Transverse colon (tissue), 4 donors: ENCODE measurements around the gene ATP5ME. TPM values are rescaled to one million over a fixed set of nuclear protein-coding genes. Genes with fewer than 3 reads are reported as not detected.

Experiments
- DNase-seq: peaks from one replicate; pipeline ENCODE4 v3.0.0-alpha.2; 2019
- H3K27ac ChIP-seq, 4 donors: fragments of 200-600 bp; sonication (generic); 2 replicates each; pipeline ENCODE4 v1.5.1; 2016 to 2018; ENCODE audit warnings: inconsistent platforms in 4 of 4
- H3K27me3 ChIP-seq: fragments of 200-600 bp; sonication (generic); 2 replicates; pipeline ENCODE4 v1.5.1; 2017; ENCODE audit warnings: inconsistent platforms
- H3K36me3 ChIP-seq, 4 donors: fragments of 200-600 bp; sonication (generic); 2 replicates each; pipeline ENCODE4 v1.5.1; 2017 to 2019; ENCODE audit warnings: inconsistent platforms in 4 of 4
- H3K4me1 ChIP-seq, 4 donors: fragments of 200-600 bp; sonication (generic); 2 replicates each; pipeline ENCODE4 v1.5.1; 2017 to 2020; ENCODE audit warnings: inconsistent platforms in 4 of 4
- H3K4me3 ChIP-seq, 4 donors: fragments of 200-600 bp; sonication (generic); 1 replicate in 1 of 4; 2 replicates in 3 of 4; pipeline versions ENCODE4 v1.5.1 to v1.6.1; 2017 to 2019; ENCODE audit warnings: inconsistent platforms in 4 of 4
- H3K9me3 ChIP-seq, 2 donors: fragments of 200-600 bp; sonication (generic); 2 replicates each; pipeline ENCODE4 v1.5.1; 2017 to 2019; ENCODE audit warnings: inconsistent platforms in 2 of 2
- EP300 ChIP-seq: sonication (generic); formaldehyde crosslinking; IDR thresholded peaks from one replicate; pipeline ENCODE4 v1.6.1; 2017; ENCODE audit warnings: antibody characterized with exemption, low read depth
- POLR2A ChIP-seq: fragments of 450-650 bp; IDR thresholded peaks from one replicate; pipeline ENCODE4 v1.6.1; 2016; ENCODE audit warnings: antibody characterized with exemption, mild to moderate bottlenecking, moderate library complexity
- POLR2AphosphoS5 ChIP-seq, 3 donors: sonication (generic); formaldehyde crosslinking; IDR thresholded peaks; one replicate each; pipeline ENCODE4 v1.6.1; 2016; ENCODE audit warnings: antibody characterized with exemption in 3 of 3
- WGBS, 2 donors: methylation state at CpG; one replicate each; pipeline ENCODE4 v1.1.5; 2018; ENCODE audit warnings: low coverage in 1 of 2; 5-methylcytosine and 5-hydroxymethylcytosine counted together
- in situ Hi-C, 4 donors: fragments of 200-750 bp; cut with MboI; loops; one replicate each; pipeline versions ENCODE4 v1.15.0 to v1.15.1; 2017; ENCODE audit warnings: low sequenced_read_pairs in 3 of 4, low pct_ligation_motif_present in 1 of 4, low pct_unique_long_range_greater_than_20kb in 1 of 4
- intact Hi-C: fragments of 100-400 bp; cut with DNase I; formaldehyde crosslinking; loops from one replicate; pipeline ENCODE4 v1.15.1; 2023; ENCODE audit warnings: low total_unique reads
- total RNA-seq, 4 donors: library from RNA; depleted of rRNA; stranded (reverse); fragments of >200 nt; gene quantifications; one replicate each; pipeline ENCODE4 v1.1.0, GENCODE V29; 2016
- TF ChIP-seq, protein P1 (sequence below), 5 experiments: fragments of 200-600 bp in 3 of 5; fragments of 450-650 bp in 2 of 5; sonication (generic) in 3 of 5; IDR thresholded peaks; 1 replicate in 2 of 5; 2 replicates in 3 of 5; pipeline ENCODE4 v1.5.1; 2016 to 2017; ENCODE audit warnings: antibody characterized with exemption in 5 of 5, inconsistent platforms in 3 of 5, mild to moderate bottlenecking in 2 of 5, moderate library complexity in 1 of 5

The ATP5ME gene
- total RNA-seq, 4 donors from 2014 or later: 52.0 to 152 (median 148) TPM; not detected in 1

DNA sequence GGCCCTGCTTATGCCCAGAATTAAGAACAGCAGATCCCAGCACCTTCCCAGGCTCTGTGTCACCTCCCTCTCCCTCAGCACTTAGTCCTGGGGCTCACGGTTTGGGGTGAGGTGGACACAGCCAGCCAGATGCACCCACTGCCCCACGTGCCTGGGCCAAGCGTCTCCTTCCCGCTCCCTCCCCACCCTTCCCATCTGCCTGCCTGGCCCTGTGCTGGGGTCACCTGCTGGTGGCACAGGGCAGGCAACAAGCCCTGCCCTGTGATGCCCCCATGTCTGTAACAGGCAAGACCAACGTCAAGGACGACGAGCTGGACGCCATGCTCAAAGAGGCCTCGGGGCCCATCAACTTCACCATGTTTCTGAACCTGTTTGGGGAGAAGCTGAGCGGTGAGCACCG, 5.6 kb upstream of the ATP5ME start:
- Histone ChIP-seq H3K27me3 (no peaks in the 10 kb centered on the region), H3K4me3 (no peak overlapping the region), H3K4me1 (peaks cover 9 to 57% (median 51%) of the 10 kb centered on the region in 4 donors), H3K27ac (no peak overlapping the region), H3K36me3 (no peaks in the 10 kb centered on the region), H3K9me3 (no peaks in the 10 kb centered on the region)
- TF ChIP-seq, protein P1, sequence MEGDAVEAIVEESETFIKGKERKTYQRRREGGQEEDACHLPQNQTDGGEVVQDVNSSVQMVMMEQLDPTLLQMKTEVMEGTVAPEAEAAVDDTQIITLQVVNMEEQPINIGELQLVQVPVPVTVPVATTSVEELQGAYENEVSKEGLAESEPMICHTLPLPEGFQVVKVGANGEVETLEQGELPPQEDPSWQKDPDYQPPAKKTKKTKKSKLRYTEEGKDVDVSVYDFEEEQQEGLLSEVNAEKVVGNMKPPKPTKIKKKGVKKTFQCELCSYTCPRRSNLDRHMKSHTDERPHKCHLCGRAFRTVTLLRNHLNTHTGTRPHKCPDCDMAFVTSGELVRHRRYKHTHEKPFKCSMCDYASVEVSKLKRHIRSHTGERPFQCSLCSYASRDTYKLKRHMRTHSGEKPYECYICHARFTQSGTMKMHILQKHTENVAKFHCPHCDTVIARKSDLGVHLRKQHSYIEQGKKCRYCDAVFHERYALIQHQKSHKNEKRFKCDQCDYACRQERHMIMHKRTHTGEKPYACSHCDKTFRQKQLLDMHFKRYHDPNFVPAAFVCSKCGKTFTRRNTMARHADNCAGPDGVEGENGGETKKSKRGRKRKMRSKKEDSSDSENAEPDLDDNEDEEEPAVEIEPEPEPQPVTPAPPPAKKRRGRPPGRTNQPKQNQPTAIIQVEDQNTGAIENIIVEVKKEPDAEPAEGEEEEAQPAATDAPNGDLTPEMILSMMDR (IDR thresholded peaks at IDR 0.05): no peak
- TF ChIP-seq EP300: no peak
- TF ChIP-seq POLR2AphosphoS5 (IDR thresholded peaks at IDR 0.05): no peak
- TF ChIP-seq POLR2A: no peak
- DNase-seq: no peak
- intact Hi-C loops: no loop called here
- in situ Hi-C loops: no loop called here
- WGBS, 2 donors: 78% methylated on average over 11 of the region's 11 CpGs; no CpG with 5 or more reads in 1 of the 2 donors

DNA sequence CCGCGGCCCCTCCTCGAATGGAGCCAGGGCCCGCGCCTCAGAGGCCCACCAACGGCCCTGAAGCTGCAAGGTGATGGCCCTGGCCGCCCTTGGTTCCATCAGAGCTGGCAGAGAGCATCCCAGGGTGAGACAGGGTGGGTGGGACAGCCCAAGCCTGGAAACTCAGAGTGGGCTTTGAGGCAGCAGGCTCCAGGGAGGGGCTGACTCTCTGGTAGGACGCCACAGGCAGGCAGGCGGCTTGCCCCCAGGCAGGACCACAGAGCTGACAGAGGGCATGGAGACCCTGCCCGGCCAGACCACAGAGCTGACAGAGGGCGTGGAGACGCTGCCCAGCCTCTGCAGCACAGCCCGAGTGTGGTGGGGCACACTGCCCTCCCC, 5.0 kb upstream of the ATP5ME start:
- in situ Hi-C loops: no loop called here
- TF ChIP-seq EP300: no peak
- TF ChIP-seq POLR2AphosphoS5 (IDR thresholded peaks at IDR 0.05): no peak
- TF ChIP-seq, protein P1 (IDR thresholded peaks at IDR 0.05): no peak
- TF ChIP-seq POLR2A: no peak
- no peak for DNase-seq
- 86% methylated on average over 13 of the region's 13 CpGs; no CpG with 5 or more reads in 1 of the 2 donors for WGBS, 2 donors
- H3K4me3 ChIP-seq: no peak overlapping the region
- no peaks in the 10 kb centered on the region for H3K27me3 ChIP-seq
- H3K36me3 ChIP-seq: no peaks in the 10 kb centered on the region
- H3K9me3 ChIP-seq: no peaks in the 10 kb centered on the region
- intact Hi-C loops: no loop called here
- H3K4me1 ChIP-seq: peaks cover 9 to 56% (median 50%) of the 10 kb centered on the region in 4 donors
- H3K27ac ChIP-seq: no peak overlapping the region

DNA sequence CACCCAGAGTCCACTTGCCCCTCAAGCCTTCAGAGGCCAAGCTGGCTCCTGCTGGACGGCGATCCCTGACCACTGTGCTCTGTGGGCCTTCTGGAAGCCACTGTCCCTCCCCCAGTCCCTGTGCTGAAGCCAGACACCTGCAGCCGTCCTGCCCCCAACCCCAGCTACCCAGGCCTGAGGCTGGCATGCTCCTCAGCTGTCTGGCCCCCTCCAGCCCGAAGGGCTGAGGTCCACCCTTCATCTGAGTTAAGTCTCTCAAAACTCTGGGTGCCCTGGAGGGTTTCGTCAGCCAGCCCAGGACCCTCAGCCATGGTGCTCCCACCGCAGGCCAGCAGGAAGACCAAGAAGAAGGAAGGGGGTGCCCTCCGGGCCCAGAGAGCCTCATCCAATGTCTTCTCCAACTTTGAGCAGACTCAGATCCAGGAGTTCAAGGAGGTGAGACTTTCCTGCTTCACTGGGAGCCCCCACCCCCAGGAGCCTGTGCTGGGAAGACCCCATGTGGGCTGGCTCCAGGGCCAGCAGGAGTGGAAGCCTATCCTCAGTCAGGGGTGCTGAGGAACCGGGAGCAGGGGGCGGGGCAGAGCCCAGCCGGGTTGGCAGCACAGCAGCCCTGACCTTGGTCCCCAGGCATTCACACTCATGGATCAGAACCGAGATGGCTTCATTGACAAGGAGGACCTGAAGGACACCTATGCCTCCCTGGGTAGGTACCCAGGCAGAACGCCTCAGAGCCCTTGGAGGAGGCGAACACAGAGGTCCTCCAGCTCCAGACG, 4.4 kb upstream of the ATP5ME start:
- Histone ChIP-seq H3K36me3 (no peaks in the 10 kb centered on the region), H3K4me1 (peaks cover 9 to 52% (median 46%) of the 10 kb centered on the region in 4 donors), H3K27me3 (no peaks in the 10 kb centered on the region), H3K9me3 (no peaks in the 10 kb centered on the region), H3K27ac (no peak overlapping the region), H3K4me3 (no peak overlapping the region)
- DNase-seq: no peak
- intact Hi-C loops: no loop called here
- in situ Hi-C loops: no loop called here
- WGBS, 2 donors: 76% methylated on average over 10 of the region's 14 CpGs; no CpG with 5 or more reads in 1 of the 2 donors
- TF ChIP-seq EP300: no peak
- no peak for TF ChIP-seq POLR2A
- no peak for TF ChIP-seq POLR2AphosphoS5 (IDR thresholded peaks at IDR 0.05)
- TF ChIP-seq, protein P1 (IDR thresholded peaks at IDR 0.05): no peak

DNA sequence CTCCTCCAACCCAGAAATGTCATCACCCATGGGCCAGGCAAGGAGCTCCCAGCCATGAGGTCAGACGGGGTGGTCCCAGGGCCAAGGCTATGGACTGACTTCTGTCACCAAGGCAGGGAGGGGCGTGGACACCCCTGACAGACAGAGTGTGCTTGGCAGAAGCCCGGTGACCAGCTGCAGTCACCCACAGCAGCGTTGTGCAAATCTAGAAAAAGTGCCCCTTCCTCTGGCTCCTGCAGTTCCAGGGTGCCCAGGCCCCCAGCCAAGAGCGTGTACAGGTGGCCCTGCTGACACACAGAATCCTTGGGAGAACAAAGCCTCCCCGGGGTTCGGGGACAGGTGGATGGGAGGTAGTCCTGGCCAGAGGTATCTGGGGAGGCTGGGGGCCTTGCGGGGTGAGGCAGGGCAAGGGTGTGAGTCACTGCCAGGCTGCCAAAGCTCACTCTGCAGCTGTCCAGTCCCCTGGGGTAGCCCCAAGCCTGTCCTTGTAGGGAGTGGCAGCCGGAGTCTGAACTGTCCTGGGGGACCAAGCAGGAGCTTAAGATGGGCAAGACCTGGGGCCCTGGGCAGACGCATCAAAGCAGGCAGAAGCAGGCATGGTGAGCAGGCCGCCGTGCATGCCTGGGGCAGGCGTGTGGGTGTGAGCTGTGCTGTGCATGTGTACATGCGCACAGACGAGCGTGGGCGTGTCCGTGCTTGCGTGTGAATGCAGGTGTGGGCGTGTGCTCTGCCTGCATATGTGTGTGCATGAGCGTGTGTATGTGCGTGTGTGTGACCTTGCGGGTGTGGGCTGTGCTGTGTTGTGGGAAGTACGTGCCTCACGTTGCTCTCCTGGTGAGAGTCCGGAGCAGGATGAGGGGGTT, 3.6 kb upstream of the ATP5ME start:
- peaks cover 0 to 2% (median 0%) of the 10 kb centered on the region in 4 donors for H3K36me3 ChIP-seq
- intact Hi-C loops (no loop called here), in situ Hi-C loops (no loop called here)
- TF ChIP-seq EP300: no peak
- peak in 2 of 3 donors; percentile 29 to 52 for TF ChIP-seq POLR2AphosphoS5 (IDR thresholded peaks at IDR 0.05)
- TF ChIP-seq, protein P1 (IDR thresholded peaks at IDR 0.05): no peak
- TF ChIP-seq POLR2A: peak; percentile 28
- 54 to 57% methylated on average over 7 to 26 of the region's 26 CpGs for WGBS, 2 donors
- peak; percentile 42 for DNase-seq
- H3K4me1 ChIP-seq: peaks cover 17 to 53% (median 50%) of the 10 kb centered on the region in 4 donors
- H3K9me3 ChIP-seq: no peaks in the 10 kb centered on the region
- no peak overlapping the region for H3K4me3 ChIP-seq
- H3K27me3 ChIP-seq: no peaks in the 10 kb centered on the region
- no peak overlapping the region for H3K27ac ChIP-seq
